Testis (tissue), 2 donors: ENCODE data around the gene MACROD2.

Source experiments
- POLR2A ChIP-seq: fragments of 450-650 bp; IDR thresholded peaks from one replicate; pipeline ENCODE4 v1.6.1; 2017; ENCODE audit warnings: antibody characterized with exemption, mild to moderate bottlenecking, moderate library complexity
- TF ChIP-seq, protein P1 (sequence below), 3 experiments: fragments of 450-650 bp in 2 of 3; fragments of 200-600 bp in 1 of 3; sonication (generic) in 1 of 3; IDR thresholded peaks; one replicate each; pipeline ENCODE4 v1.5.1; 2016 to 2019; ENCODE audit warnings: antibody characterized with exemption in 3 of 3, mild to moderate bottlenecking in 2 of 3, moderate library complexity in 1 of 3

DNA sequence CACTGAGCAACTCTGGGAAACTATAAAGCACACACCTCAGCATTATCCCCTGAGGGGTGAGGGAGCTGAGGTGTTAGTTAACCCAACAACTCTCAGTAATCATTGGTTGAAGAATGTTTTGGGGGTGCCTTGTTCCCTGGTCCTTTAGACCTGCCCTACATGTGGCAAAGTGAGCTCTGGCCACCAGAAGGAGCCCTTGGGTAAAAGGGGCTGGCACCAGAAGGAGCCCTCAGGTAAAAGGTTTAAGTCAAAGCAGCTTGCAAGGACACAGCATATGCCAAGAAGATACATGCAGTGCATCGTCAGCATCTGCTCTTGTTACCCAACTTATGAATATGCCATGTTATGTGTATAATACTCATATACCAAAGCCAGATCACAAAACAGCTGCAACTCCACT, 1496.3 kb downstream of the MACROD2 start:
- TF ChIP-seq, protein P1, sequence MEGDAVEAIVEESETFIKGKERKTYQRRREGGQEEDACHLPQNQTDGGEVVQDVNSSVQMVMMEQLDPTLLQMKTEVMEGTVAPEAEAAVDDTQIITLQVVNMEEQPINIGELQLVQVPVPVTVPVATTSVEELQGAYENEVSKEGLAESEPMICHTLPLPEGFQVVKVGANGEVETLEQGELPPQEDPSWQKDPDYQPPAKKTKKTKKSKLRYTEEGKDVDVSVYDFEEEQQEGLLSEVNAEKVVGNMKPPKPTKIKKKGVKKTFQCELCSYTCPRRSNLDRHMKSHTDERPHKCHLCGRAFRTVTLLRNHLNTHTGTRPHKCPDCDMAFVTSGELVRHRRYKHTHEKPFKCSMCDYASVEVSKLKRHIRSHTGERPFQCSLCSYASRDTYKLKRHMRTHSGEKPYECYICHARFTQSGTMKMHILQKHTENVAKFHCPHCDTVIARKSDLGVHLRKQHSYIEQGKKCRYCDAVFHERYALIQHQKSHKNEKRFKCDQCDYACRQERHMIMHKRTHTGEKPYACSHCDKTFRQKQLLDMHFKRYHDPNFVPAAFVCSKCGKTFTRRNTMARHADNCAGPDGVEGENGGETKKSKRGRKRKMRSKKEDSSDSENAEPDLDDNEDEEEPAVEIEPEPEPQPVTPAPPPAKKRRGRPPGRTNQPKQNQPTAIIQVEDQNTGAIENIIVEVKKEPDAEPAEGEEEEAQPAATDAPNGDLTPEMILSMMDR (IDR thresholded peaks at IDR 0.05) = no peak
- TF ChIP-seq POLR2A = no peak
